T-helper 2 cell (primary cell): ENCODE measurements around the gene HK1.

Experiments used
- DNase-seq, 5 experiments: peaks; one replicate each; pipeline versions ENCODE4 v3.0.0 to v3.0.0-alpha.2; 2012 to 2022

Gene HK1

GRCh38 chr10:69379800-69380199 is 101.5 kb downstream of the HK1 start:
- DNase-seq: no peak

DNA sequence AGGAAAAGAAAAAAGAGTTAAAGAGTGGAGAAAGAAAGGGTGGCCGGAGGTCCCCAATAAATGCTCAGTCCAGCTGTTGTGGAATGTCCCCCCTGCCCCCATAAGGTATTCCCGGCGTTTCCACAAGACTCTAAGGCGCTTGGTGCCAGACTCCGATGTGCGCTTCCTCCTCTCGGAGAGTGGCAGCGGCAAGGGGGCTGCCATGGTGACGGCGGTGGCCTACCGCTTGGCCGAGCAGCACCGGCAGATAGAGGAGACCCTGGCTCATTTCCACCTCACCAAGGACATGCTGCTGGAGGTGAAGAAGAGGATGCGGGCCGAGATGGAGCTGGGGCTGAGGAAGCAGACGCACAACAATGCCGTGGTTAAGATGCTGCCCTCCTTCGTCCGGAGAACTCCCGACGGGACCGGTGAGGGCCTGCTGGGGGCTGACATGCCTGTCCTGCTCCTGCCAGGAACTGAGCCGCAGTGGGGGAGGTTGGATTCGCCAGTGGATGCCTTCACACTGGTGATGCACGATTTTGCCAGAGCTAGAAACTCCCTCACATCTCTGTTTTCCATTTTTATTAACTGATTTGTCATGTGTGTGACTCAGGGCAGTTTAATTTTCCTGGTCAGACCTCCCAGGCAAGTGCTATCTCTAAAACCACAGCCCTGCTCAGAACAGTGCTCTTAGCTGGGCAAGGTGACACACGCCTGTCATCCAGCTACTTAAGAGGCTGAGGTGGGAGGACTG is 104.3 kb downstream of the HK1 start:
- DNase-seq: no peak

GRCh38 chr10:69383558-69383957 is 105.3 kb downstream of the HK1 start:
- no peak for DNase-seq

DNA sequence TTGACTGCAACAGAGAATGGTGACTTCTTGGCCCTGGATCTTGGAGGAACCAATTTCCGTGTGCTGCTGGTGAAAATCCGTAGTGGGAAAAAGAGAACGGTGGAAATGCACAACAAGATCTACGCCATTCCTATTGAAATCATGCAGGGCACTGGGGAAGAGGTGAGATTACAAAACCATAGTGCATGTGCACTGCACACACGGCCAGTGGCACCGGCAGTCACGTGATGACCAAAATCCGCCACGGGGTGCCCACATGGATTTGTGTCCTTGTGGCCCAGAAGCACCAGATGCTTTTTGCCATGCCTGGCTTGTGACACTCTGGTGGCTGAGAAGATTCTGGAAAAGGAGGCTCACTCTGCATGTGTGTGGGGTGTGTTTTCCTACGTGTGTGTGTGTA is 106.0 kb downstream of the HK1 start:
- no peak for DNase-seq

- no peak for DNase-seq
Observed at GRCh38 chr10:69385454-69386350, 107.4 kb downstream of the HK1 start.

DNA sequence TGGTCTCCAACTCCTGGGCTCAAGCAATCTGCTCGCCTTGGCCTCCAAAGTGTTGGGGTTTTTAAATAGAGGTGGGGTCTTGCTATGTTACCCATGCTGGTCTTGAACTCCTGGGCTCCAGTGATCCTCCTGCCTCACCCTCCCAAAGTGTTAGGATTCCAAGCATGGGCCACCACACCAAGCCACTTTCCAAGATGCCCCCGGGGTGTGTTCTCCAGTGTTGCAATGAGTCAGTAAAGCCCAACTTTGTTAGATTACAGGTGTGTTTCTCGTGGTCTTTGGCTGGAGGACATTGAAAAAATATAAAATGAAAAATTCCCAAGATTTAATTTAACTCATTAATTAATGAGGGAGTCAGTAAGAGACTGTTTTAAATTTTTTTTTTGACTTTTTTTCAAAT is 109.2 kb downstream of the HK1 start:
- no peak for DNase-seq

GRCh38 chr10:69388488-69388887 is 110.2 kb downstream of the HK1 start:
- DNase-seq: no peak

DNA sequence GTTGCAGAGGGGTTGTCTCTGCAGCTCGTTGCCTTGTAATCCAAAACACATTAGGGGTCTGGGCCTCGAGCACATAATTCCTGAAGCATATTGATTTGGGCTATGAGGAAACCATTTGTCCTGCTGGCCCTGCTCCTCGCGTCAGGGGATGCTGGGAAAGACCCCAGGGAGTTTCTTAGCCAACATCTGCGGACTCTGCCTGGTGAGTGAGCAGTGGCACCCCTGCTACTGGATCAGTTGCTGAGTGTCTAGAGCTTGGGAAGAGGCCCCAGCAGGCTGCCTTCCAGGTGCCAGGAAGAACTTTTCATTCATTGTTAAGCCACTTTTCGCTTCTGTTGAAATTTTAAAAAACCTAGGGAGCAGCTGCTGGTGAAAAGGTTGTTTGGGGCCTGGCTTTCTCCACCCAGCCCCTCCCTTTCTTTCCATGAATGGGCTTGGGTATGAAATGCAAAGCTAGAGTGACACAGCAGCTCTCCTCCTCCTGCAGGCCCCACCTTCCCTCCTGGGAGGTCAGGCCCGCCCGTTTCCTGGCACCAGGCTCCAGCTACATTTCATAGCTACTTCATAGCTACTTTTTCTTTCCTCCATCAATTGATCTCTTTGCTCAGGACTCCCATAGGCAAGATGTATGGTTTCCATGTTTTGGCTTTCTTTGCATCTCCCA is 111.7 kb downstream of the HK1 start:
- no peak for DNase-seq

DNA sequence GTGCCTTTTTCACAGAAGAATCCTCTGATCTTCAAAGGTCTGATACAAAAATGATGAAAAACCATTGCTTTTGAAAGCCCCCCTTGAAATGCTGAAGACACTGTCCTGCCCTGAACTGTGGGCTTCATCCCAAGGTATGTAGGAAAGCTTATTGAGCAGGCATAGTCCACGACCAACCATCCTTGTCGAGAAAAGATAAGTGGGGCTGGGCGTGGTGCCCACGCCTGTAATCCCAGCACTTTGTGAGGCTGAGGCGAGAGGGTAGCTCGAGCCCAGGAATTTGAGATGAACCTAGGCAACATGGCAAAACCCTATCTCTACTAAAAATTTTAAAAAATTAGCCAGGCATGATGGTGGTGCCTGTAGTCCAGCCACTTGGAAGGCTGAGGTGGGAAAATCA is 112.9 kb downstream of the HK1 start:
- DNase-seq: no peak

- peak; percentile 43 to 85 (median 68) for DNase-seq
Observed at GRCh38 chr10:69392481-69393000, 114.2 kb downstream of the HK1 start.

DNA sequence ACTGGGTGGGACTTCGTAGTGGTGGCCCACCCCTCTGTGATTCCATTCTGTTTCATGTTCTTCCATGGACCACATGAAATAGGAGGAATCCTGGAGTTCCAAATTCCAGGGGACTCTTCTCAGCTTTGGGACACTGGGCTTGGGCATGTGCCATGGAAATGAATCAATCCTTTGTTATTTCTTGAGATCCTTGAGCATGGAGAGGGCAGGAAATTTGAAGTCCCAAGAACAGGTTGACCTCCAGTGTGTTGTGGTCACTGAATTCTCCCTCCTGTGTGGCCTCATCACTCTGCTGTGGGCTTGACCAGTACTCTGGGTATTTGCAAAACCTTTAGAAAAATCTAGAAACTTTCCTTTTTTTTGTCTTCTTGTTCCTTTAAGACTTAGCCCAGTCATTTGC is 115.7 kb downstream of the HK1 start:
- DNase-seq: no peak

DNA sequence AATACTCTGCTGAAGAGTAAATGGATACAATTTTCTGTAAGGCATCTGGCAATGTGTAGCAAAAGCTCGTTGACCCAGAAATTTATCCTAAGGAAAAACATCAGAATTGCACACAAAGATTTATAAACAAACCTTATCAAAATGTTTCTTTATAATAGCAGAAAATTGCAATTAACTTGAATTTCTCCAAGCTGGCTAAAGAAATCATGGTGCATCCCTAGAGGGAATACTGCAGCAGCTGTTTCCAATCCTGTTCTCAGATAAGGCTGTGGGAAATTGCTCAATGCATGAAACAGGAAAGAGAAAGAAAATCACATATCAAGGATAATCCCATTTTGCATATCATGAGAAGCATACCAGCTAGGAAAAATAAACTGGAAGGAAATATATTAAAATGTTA is 119.7 kb downstream of the HK1 start:
- DNase-seq: no peak

- DNase-seq: no peak
Observed at GRCh38 chr10:69398466-69398865, 120.2 kb downstream of the HK1 start.

DNA sequence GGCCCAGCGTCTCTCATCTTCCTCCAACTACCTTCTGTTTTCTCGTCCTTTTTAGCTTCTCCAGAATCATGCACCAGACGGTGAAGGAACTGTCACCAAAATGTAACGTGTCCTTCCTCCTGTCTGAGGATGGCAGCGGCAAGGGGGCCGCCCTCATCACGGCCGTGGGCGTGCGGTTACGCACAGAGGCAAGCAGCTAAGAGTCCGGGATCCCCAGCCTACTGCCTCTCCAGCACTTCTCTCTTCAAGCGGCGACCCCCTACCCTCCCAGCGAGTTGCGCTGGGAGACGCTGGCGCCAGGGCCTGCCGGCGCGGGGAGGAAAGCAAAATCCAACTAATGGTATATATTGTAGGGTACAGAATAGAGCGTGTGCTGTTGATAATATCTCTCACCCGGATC is 122.6 kb downstream of the HK1 start:
- no peak for DNase-seq

DNA sequence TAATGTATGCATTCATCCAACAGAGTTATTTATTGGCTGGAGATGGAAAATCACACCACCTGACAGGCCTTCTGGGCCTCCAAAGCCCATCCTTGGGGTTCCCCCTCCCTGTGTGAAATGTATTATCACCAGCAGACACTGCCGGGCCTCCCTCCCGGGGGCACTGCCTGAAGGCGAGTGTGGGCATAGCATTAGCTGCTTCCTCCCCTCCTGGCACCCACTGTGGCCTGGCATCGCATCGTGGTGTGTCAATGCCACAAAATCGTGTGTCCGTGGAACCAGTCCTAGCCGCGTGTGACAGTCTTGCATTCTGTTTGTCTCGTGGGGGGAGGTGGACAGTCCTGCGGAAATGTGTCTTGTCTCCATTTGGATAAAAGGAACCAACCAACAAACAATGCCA is 123.1 kb downstream of the HK1 start:
- no peak for DNase-seq

GRCh38 chr10:69402386-69402785 is 124.1 kb downstream of the HK1 start:
- no peak for DNase-seq

GRCh38 chr10:69403066-69403465 is 124.8 kb downstream of the HK1 start:
- no peak for DNase-seq

- no peak for DNase-seq
Observed at GRCh38 chr10:69403519-69403918, 125.2 kb downstream of the HK1 start.

GRCh38 chr10:69404786-69405185 is 126.5 kb downstream of the HK1 start:
- no peak for DNase-seq

DNA sequence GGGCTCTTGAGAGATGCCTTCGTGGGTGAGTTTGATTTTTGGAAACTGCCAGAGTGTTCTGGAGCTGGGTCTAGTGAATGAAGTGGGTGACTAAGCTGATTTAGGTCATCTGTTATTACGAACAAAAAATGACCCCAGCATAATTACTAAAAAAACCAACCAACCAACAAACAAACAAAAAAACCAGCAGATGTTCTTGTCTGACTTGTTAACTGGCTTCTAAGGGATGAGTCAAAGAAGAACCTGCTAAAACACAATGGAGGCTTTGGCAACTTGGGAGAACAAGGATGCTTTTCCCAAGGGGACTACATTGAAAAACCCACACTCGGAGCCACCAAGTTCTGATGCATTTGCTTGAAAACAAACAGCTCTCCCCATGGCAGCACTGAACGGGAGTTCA is 126.9 kb downstream of the HK1 start:
- DNase-seq: no peak

- DNase-seq: no peak
Observed at GRCh38 chr10:69406302-69406811, 128.1 kb downstream of the HK1 start.

DNA sequence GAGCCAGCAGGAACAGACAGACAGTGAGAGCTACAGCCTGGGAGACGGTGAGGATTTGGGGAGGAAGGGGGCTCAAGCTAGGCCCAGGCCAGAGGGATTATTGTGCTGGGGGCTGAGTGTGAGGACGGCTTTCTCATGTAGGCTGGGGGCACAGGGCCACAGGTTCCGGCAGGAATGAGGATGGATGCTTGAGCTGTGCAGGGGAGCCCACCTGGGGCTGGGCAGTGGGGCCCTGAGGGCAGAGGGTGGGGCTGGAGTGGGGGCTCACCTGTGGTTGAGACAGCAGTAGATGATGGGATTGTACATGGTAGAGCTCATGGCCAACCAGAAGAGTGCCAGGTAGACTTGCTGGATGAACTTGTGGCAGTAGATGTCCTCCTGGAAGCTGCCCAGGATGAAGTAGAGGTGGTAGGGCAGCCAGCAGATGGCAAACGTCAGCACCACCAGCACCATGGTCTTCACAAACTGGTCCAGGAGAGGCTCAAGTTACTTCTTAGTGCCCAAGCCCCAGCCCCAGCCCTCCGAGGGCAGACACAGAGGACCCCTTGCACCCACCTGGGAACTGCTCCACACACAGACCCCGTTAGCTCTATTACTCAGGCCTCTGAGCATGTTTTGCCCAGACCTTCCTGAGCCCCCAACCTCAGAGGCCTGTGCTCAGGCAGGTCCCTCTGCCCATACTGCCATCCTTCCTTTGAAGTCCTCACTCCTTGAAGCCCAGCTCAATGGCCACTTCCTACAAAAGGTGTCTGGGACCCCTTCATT is 128.7 kb downstream of the HK1 start:
- no peak for DNase-seq
